A673 (cell line): ENCODE data around the gene TMBIM4.

ENCODE experiments used
- EZH2 ChIP-seq: fragments of 200-600 bp; sonication (generic); IDR thresholded peaks from 2 replicates; pipeline ENCODE4 v1.6.1; 2017; ENCODE audit warnings: borderline replicate concordance, low read depth, mild to moderate bottlenecking, mixed read lengths, antibody characterized with exemption, low read length; ENCODE audit not compliant: poor library complexity, severe bottlenecking
- TF ChIP-seq, protein P1 (sequence below): fragments of 300-800, 200-600 bp; sonication (generic); conservative IDR thresholded peaks from 2 replicates; pipeline ENCODE4 v1.5.1; 2017; ENCODE audit warnings: low read depth, mild to moderate bottlenecking, antibody characterized with exemption, low read length, moderate library complexity, mixed read lengths

GRCh38 chr12:66130267-66131066 lies 39.3 kb downstream of the TMBIM4 start, which contains the start of gene LLPH:
- no peak for TF ChIP-seq EZH2
- TF ChIP-seq, protein P1, sequence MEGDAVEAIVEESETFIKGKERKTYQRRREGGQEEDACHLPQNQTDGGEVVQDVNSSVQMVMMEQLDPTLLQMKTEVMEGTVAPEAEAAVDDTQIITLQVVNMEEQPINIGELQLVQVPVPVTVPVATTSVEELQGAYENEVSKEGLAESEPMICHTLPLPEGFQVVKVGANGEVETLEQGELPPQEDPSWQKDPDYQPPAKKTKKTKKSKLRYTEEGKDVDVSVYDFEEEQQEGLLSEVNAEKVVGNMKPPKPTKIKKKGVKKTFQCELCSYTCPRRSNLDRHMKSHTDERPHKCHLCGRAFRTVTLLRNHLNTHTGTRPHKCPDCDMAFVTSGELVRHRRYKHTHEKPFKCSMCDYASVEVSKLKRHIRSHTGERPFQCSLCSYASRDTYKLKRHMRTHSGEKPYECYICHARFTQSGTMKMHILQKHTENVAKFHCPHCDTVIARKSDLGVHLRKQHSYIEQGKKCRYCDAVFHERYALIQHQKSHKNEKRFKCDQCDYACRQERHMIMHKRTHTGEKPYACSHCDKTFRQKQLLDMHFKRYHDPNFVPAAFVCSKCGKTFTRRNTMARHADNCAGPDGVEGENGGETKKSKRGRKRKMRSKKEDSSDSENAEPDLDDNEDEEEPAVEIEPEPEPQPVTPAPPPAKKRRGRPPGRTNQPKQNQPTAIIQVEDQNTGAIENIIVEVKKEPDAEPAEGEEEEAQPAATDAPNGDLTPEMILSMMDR, result no peak
